ENCODE measurements around the gene ARRB2.
A peak's percentile ranks its signal among the peaks of the same experiment; 100 is the strongest.

The ARRB2 gene

DNA sequence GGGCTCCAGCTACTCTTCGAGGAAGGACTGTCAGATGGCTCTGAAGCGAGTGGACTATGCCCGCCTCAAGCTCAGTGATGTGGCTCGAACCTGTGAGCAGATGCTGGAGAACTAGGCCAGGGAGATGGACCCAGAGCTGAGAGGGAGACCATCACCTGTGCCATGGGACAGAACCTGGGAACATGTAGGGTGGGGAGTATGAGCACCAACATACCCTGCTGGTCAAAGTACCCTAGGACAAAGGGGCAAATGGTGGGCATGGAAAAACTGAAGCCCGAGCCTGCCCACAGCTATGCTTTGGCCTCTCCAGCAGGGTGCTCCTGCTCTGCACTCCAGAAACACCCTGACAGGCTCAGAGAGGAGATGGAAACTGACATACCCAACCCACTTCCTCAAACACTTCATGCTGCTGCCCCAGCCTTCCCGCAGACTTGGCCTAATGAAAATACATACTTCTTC lies 22.7 kb downstream of the ARRB2 start:
- peak; percentile 91 to 95 (median 92) for DNase-seq

- no peak for DNase-seq
Observed at GRCh38 chr17:4734857-4735475, 24.5 kb downstream of the ARRB2 start.

- DNase-seq: peak; percentile 89 to 93 (median 91)
Observed at GRCh38 chr17:4735876-4736651, 25.6 kb downstream of the ARRB2 start.

- peak; percentile 27 to 51 (median 46) for DNase-seq
Observed at GRCh38 chr17:4738136-4739121, 28.0 kb downstream of the ARRB2 start.

DNA sequence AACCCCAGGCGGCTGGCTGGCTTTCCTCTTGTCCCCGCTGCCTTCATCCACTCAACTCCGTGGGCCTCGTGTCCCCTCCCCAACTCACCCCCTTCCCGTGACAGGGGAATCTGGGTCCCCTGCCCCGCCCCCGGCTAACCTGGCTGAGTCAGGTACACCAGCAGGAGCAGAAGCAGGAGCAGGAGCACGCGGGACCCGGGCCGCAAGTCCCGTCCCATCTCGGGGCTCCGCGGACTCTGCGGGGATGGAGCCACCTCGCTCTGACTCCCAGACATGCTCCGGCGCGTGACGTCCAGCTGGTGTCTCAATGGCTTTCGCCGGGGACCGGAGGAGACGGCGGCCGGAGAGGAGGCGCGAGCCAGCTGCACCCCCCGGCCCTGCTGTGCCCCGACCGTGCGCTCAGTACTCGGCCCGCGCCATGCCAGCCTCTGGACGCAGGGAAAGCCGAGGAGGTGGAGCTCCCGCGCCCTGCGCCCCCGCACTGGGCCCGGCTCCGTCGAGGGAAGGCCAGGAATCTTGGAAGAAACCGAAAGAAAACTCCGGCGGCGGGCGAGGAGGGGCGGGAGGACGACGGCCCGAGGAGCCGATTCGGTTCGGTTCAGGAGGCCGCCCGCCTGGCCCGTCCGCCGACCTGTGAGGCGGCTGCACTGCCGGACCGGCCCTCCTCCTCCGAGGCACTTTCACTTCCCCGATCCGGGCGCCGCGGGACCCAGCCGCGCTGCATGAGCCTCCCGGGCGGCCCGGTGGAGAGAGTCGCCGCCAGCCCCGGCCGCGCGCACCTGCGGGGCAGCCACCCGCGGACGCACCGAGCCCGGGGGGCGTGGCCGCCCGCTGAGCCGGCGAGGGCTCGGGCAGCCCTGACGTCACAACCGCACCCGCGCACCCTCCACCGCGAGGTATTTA lies 28.9 kb downstream of the ARRB2 start, which contains the start of the genes CXCL16 and ZMYND15:
CXCL16 (minus strand) TSS at position 807 of the 903 bp plus-strand sequence; CDS start at position 218, 589 bp downstream.
ZMYND15 (plus strand) TSS at position 712 of the 903 bp plus-strand sequence. CDS start 716 bp downstream, outside the sequence.
- DNase-seq: peak; percentile 75 to 88 (median 81)

DNA sequence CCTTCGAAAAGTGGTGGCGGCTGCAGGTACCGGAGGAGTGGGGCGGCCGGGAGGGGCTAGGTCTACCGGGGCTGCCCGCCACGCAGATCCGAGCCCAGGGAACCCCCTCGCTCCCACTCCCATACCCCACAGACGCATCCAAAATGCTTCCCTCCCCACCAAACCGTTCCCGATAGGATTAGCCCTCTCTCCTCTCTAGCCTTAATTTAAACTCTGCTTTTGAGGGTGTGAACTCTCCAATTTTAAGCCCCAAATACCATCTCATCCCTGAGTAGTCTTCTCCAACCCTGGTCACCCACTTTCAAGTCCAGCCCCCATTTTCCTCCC lies 29.6 kb downstream of the ARRB2 start:
- no peak for DNase-seq

DNA sequence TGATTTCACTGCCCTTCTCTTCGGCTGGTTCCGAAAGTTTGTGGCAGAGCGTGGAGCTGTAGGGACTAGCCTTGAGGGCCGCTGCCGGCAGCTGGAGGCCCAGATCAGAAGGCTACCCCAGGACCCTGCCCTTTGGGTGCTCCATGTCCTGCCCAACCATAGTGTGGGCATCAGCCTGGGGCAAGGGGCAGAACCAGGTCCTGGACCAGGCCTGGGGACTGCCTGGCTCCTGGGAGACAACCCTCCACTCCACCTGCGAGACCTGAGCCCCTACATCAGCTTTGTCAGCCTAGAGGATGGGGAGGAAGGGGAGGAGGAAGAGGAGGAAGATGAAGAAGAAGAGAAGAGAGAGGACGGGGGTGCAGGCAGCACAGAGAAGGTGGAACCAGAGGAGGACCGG lies 30.2 kb downstream of the ARRB2 start:
- DNase-seq: no peak

DNA sequence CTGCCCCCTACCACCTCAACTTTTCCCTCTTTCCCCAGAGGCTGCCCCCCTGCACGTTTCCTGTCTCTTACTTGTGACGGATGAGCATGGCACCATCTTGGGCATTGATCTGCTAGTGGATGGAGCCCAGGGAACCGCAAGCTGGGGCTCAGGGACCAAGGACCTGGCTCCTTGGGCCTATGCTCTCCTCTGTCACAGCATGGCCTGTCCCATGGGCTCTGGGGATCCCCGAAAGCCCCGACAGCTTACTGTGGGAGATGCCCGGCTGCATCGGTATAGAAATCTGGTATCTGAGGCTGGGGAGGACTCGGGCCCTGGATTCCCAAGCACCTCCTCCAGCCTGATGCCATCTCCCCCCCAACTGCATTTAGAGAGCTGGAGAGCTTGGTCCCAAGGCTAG lies 31.1 kb downstream of the ARRB2 start:
- no peak for DNase-seq

GRCh38 chr17:4742133-4742532 lies 31.7 kb downstream of the ARRB2 start:
- DNase-seq: no peak

DNA sequence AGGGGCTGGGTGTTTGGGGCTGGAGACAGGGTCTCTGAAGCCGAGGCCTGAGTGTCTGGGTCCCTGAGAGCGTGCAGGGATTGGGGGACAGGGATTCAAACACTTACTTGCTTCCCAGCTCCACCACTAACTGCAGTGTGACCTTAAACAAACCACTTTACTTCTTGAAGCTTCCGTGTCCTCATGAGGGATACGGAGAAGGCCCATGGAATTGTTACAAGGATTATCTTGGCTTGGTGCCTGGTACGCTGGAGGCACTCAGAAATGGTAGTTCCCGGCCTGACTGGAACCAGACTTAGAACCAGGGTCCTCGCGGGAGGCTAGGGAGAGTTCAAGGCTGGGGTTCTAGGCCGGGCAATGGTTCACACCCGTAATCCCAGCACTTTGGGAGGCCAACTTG lies 32.2 kb downstream of the ARRB2 start:
- no peak for DNase-seq

DNA sequence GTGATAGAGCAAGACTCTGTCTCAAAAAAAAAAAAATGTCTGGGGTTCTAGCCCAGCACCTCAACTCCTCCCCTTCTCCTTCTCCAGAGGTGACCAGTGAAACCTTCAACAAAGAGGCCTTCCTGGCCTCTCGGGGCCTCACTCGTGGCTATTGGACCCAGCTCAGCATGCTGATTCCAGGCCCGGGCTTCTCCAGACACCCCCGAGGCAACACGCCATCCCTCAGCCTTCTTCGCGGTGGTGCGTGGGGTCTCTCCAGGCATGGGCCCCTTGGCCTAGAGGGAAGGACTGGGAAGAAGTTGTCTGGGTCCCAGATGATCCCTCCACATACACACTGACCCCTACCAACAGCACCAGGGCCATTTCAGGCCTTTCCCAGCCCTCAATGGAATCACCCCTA lies 32.8 kb downstream of the ARRB2 start:
- no peak for DNase-seq

DNA sequence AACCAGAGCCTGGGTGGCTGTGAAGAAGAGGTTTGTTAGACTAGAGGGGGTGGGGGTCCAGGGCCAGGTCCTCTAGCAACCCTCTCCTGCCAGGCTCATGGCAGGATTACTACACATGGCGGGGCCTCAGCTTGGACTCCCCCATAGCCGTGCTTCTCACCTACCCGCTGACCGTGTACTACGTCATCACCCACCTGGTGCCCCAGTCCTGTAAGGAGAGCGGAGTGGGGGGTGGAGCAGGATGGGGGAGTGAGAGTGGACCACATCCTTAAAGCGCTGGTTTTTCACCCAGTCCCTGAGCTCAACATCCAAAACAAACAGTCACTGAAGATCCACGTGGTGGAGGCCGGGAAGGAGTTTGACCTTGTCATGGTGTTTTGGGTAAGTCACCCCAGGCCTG lies 33.5 kb downstream of the ARRB2 start:
- no peak for DNase-seq

DNA sequence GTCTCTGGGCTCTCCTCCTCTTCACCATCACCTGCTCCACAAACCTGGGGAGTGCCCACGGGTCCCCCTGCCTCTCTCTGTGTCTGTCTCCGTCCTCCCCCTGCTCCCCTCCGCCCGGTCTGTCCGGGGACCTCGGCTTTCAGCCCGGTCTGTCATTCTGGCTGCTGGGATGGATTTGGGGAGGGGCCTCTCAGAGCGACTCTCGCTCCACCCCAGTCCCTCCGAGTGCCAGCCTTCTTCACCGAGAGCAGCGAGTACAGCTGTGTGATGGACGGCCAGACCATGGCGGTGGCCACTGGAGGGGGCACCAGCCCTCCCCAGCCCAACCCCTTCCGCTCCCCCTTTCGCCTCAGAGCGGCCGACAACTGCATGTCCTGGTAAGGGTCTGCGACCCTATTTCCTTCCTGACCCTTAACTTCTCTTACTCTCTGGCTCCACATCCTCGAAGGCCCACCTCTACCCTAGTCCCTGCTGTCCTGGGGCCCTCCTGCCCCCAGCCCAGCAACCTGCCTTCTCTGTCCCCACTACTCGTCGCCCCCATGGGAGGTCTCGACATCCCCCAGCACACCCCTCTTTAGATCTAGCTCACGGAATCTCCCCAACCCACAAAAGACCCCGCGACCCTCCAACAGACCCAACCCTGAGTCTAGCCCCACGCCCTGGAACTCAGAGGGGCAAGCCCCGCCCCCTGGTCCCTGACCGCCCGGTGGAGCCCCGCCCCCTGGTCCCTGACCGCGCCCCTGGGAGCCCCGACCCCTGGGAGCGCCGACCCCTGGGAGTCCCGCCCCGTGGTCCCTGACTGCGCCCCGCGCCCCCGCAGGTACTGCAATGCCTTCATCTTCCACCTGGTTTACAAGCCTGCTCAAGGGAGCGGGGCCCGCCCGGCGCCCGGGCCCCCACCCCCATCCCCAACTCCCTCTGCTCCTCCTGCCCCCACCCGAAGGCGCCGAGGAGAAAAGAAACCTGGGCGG lies 34.9 kb downstream of the ARRB2 start:
- DNase-seq: no peak

DNA sequence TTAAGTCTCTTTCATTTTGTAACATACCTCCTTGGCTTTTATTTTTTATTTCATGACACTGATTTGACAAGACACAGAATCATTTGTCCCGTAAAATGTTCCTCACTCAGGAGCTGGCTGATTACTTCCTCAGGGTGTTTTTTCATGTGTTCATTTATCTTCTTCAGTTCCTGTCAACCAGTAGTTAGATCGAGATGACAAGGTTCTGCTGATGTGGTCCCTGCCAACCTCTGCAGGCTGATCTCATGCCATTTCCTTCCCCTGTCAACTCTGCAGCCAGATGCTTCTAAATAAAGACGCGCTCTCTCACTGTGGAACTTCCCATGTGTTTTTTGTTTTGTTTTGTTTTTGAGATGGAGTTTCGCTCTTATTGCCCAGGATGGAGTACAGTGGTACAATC lies 37.4 kb downstream of the ARRB2 start:
- DNase-seq: peak; percentile 89 to 97 (median 95)

DNA sequence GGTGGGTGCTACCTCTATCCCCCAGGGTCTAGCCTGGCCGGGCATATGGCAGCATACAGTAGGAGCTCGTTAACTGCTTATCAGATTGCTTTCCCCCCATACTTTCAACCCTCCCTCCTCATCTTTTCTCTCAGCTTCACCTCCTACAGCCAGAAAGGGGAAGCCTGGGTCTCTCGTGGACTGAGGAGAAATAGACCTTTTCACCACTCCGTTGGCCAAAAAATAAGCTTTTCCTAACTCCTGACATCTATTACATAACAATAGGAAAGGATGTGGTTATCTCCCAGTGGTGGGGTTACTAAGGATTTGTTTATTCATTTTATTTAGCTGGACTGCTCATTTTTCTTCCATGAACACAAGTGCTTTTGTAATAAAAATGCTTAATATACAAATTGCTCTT lies 38.3 kb downstream of the ARRB2 start:
- peak; percentile 31 to 56 (median 31) for DNase-seq

DNA sequence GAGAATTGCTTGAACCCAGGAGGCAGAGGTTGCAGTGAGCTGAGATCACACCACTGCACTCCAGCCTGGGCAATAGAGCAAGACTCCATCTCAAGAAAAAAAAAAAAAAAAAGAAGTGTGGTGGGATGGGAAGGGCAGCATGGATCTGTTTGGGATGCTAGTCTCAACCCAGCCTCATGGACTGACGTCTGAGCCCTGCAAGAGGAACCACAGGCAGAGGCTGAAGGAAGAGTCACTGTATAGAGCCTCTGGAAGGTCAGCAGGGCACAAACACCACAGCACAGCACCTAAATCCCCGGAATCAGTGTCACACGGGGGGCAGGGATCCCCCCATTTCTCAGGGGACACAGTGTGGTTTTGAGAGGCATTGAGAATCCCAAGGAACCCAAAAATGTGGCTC lies 40.2 kb downstream of the ARRB2 start:
- peak; percentile 23 to 38 (median 33) for DNase-seq

DNA sequence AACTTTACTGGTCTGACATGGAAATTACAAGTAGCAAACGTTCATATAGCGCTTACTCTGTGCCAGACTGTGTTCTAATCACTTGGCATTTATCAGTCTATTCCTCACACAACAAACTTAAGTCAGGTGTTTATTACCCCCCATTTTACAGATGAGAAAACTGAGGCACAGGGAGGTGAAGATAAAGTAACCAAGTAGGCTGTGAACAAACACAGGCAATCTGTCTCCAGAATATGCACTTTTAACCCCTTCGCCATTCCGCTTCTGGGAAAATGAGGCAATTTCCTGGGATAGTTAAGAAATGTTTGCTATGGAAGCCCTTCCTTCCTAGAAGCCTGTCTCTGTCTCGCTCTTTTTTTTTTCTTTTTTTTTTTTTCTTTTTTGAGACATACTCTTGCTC lies 41.5 kb downstream of the ARRB2 start:
- DNase-seq: peak in 1 of 3 donors; percentile 63

DNA sequence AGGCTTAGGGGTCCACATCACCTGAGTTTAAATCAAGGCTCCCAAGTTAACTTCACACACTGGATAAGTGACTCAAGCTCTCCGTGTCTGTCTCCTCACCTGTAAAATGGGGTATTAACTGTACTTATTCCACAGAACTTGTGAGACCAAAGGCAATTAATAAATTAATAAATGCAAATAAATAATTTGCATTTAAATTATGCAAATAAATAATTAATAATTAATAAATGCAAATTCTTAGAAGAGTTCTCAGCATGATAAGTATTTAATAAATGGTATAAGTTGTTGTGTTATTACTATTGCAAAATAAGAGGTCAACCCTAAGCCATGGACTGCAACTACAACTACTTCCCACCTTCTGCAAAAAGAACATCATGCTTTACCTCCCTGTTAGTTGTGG lies 43.0 kb downstream of the ARRB2 start:
- DNase-seq: no peak

DNA sequence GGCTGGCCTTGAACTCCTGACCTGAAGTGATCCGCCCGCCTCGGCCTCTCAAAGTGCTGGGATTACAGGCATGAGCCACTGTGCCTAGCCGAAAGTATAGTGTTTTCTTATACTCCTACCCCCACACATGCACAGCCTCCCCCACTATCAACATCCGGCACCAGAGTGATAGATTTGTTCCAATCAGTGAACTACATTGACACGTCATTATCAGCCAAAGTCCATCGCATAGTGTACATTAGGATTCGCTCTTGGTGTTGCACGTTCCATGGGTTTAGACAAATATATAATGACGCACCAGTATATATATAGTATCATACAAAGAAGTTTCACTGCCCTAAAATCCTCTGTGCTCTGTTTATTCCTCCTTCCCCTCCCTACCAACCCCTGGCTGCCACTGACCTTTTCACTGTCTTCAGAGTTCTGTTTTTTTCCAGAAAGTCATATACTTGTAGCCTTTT lies 49.4 kb downstream of the ARRB2 start:
- peak; percentile 70 to 86 (median 80) for DNase-seq

DNA sequence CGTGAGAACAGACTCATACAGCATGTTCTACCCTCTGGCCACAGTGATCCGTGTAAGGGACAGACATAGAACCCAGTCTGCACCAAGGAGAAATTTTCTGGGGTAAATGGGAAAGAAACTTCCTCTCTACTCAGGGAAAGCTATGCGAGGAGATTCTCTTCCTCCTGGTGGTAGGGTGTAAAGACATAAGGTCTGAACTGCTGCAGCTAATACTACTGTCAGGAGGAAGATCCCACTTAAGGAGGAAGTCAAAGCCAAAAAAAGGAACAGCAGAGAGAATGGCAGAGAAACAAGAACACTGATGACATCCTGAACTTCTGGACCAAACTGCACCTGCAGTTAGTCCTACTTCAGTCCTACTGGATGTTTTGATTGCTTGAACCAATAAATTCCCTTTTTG lies 54.2 kb downstream of the ARRB2 start:
- DNase-seq: peak; percentile 73 to 85 (median 80)

DNA sequence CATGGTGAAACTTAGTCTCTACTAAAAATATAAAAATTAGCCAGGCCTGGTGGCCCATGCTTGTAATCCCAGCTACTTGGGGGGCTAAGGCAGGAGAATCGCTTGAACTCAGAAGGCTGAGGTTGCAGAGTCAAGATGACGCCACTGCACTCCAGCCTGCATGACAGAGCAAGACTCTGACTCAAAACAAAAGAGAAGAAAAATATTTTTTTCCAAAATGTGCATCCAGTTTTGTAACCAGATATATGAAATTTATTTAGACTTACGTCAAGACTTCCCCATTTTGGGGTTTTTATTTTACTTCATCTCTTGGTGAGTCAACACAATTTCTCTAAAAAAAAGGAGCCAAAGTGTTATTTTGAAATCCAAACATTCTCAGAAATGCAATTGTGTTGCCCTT lies 55.8 kb downstream of the ARRB2 start:
- peak; percentile 87 to 99 (median 98) for DNase-seq

Data from suppressor macrophage treated with lipopolysaccharide for 1 hour (primary cell).